CD8-positive, alpha-beta memory T cell (primary cell): ENCODE data around the gene PILRA. TPM values are rescaled to one million over a fixed set of nuclear protein-coding genes. Genes with fewer than 3 reads are reported as not detected.
"Not testable (repeated sequence)": the region's sequence is repeated elsewhere in the genome, so short reads cannot be mapped to it uniquely, and the experiment has no call there.

Experiments used
- CTCF ChIA-PET: fragments of 350-600 bp; sonication (Branson Sonifier 250); formaldehyde crosslinking; loops from one replicate; lab custom pipeline; 2021; ENCODE audit warnings: antibody characterized with exemption; lab: Charles Lee
- POLR2A ChIA-PET: fragments of 350-600 bp; sonication (Branson Sonifier 250); formaldehyde crosslinking; loops from one replicate; lab custom pipeline; 2021; ENCODE audit warnings: antibody characterized with exemption; lab: Charles Lee
- DNase-seq, 5 donors: peaks; one replicate each; pipeline versions ENCODE4 v3.0.0 to v3.0.0-alpha.2; 2020 to 2022; ENCODE audit warnings: mixed read lengths in 1 of 5
- H3K27ac ChIP-seq: one replicate; pipeline ENCODE4 v1.7.0; 2013; ENCODE audit warnings: low read depth, mild to moderate bottlenecking, low read length, moderate library complexity
- H3K27me3 ChIP-seq: 2 replicates; pipeline ENCODE4 v1.7.0; 2013; ENCODE audit warnings: low read length, mild to moderate bottlenecking; ENCODE audit not compliant: insufficient read depth, poor library complexity, severe bottlenecking
- H3K36me3 ChIP-seq: 2 replicates; pipeline ENCODE4 v1.7.0; 2013; ENCODE audit warnings: mild to moderate bottlenecking, low read length, moderate library complexity; ENCODE audit not compliant: insufficient read depth
- H3K4me1 ChIP-seq: 2 replicates; pipeline ENCODE4 v1.7.0; 2013; ENCODE audit warnings: mild to moderate bottlenecking, low read length, moderate library complexity; ENCODE audit not compliant: insufficient read depth
- H3K4me3 ChIP-seq: 2 replicates; pipeline ENCODE4 v1.7.0; 2013; ENCODE audit warnings: mild to moderate bottlenecking, low read length
- H3K9me3 ChIP-seq: 2 replicates; pipeline ENCODE4 v1.7.0; 2013; ENCODE audit warnings: mild to moderate bottlenecking, low read length
- H3K27ac Mint-ChIP-seq, 8 donors: one replicate each; pipeline ENCODE4 v1.8.0; 2020 to 2021; ENCODE audit warnings: mixed read lengths in 8 of 8, mild to moderate bottlenecking in 6 of 8, inconsistent platforms in 3 of 8, moderate library complexity in 3 of 8
- H3K27me3 Mint-ChIP-seq, 2 donors: one replicate each; pipeline ENCODE4 v1.8.0; 2020 to 2021; ENCODE audit warnings: mixed read lengths in 2 of 2, mild to moderate bottlenecking in 1 of 2, moderate library complexity in 1 of 2
- H3K36me3 Mint-ChIP-seq, 3 donors: one replicate each; pipeline ENCODE4 v1.8.0; 2020 to 2021; ENCODE audit warnings: mixed read lengths in 3 of 3, inconsistent platforms in 1 of 3, mild to moderate bottlenecking in 1 of 3
- H3K4me1 Mint-ChIP-seq, 3 donors: one replicate each; pipeline ENCODE4 v1.8.0; 2020 to 2021; ENCODE audit warnings: mixed read lengths in 3 of 3, inconsistent platforms in 1 of 3, mild to moderate bottlenecking in 1 of 3
- H3K4me3 Mint-ChIP-seq, 7 donors: one replicate each; pipeline ENCODE4 v1.8.0; 2020 to 2021; ENCODE audit warnings: mixed read lengths in 7 of 7, mild to moderate bottlenecking in 6 of 7, moderate library complexity in 4 of 7, inconsistent platforms in 2 of 7
- H3K9me3 Mint-ChIP-seq, 5 donors: one replicate each; pipeline ENCODE4 v1.8.0; 2020 to 2022; ENCODE audit warnings: mixed read lengths in 5 of 5, mild to moderate bottlenecking in 3 of 5, moderate library complexity in 2 of 5, inconsistent platforms in 1 of 5
- polyA plus RNA-seq: library from polyadenylated mRNA; unstranded; fragments of 300-500 nt; fragmentation: Illumina TruSeq; gene quantifications from one replicate; pipeline ENCODE4 v1.2.3, GENCODE V29; 2021
- total RNA-seq, 2 experiments: library from RNA; stranded (reverse); gene quantifications; one replicate each; pipeline ENCODE4 v1.2.3, GENCODE V29; 2021

The PILRA gene
- 1 to 10 TPM in 1 of 2 experiments, under 1 TPM in 1; 0.84 to 1.9 TPM for total RNA-seq
- 0.37 TPM for polyA plus RNA-seq

DNA sequence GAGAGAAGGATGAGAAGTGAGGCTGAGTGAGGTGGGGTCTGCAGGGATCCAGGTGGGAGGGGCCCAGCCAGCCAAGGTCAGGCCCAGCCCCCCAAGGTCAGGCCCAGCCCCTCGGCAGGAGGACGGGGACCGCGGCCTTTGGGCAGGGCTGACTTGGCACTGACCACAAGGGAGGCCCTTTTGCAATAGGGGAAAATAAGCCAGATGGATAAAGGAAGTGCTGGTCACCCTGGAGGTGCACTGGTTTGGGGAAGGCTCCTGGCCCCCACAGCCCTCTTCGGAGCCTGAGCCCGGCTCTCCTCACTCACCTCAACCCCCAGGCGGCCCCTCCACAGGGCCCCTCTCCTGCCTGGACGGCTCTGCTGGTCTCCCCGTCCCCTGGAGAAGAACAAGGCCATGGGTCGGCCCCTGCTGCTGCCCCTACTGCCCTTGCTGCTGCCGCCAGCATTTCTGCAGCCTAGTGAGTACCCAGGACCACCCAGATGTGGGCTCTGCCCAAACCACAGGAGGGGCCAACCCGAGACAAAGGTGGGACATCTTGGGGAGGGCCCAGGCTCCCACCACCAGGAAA, at the start of gene PILRA:
Gene PILRA (plus strand): TSS at position 227 of the 571 bp plus-strand sequence. CDS start 170 bp downstream, at position 397.
- peaks cover 8% of the 10 kb centered on the region for H3K4me1 ChIP-seq
- no peaks in the 10 kb centered on the region for H3K9me3 Mint-ChIP-seq

DNA sequence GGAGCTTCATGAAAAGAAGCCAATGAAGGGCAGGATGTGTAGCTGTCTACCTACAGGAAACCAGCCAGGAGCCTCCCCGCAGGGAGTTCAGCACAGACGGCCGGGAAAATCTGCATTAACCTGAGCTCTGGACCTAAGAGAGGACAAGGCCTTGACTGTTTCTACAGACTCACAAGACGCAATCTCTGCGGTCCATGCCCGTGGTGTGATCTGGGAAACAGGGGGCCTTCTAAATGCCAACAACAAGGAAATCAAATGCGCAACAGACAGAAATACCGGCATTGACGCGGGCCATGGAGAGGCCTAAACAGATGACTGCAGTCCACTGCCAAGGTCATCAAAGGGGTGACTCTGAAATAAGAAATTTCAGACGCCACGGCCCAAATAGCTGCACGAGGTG, 49.1 kb upstream of the PILRA start:
- H3K27ac ChIP-seq, H3K9me3 ChIP-seq, H3K36me3 ChIP-seq, H3K4me3 ChIP-seq, H3K27me3 Mint-ChIP-seq, H3K4me3 Mint-ChIP-seq, POLR2A ChIA-PET, H3K4me1 Mint-ChIP-seq, DNase-seq, H3K27me3 ChIP-seq, H3K4me1 ChIP-seq, H3K27ac Mint-ChIP-seq, H3K9me3 Mint-ChIP-seq, CTCF ChIA-PET: not testable (repeated sequence)
- H3K36me3 Mint-ChIP-seq, result peaks cover 0 to 49% (median 9%) of the 10 kb centered on the region in 3 donors

More for the DNA sequence above, at the start of gene PILRA:
- Mint-ChIP-seq H3K27me3 (no peaks in the 10 kb centered on the region), H3K36me3 (peaks cover 0 to 8% (median 2%) of the 10 kb centered on the region in 3 donors), H3K4me1 (peaks cover 18 to 39% (median 19%) of the 10 kb centered on the region in 3 donors), H3K27ac (peak within 1 kb of the TSS in 7 of 8 donors; percentile 63 to 91 (median 74)), H3K4me3 (peak within 1 kb of the TSS in 1 of 7 donors; percentile 3)
- POLR2A ChIA-PET, result no interaction called here
- DNase-seq, result no peak
- no peak within 1 kb of the TSS for H3K27ac ChIP-seq
- no peaks in the 10 kb centered on the region for H3K36me3 ChIP-seq
- CTCF ChIA-PET, result no interaction called here
- no peak within 1 kb of the TSS for H3K4me3 ChIP-seq
- no peaks in the 10 kb centered on the region for H3K27me3 ChIP-seq
- H3K9me3 ChIP-seq, result no peaks in the 10 kb centered on the region

DNA sequence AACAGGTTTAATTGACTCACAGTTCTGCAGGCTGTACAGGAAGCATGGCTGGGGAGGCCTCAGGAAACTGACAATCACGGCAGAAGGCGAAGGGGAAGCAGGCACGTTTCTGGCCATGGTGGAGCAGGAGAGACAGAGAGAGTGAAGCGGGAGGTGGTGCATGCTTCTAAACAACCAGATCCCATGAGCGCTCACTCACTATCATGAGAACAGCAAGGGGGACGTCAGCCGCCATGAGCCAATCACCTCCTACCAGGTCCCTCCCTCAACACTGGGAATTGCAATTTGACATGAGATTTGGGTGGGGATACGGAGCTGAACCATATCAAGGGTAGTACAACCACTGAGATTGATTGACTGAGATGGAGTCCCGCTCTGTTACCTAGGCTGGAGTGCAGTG, 47.6 kb upstream of the PILRA start:
- H3K4me1 Mint-ChIP-seq, H3K4me3 Mint-ChIP-seq, CTCF ChIA-PET, H3K27me3 ChIP-seq, H3K4me1 ChIP-seq, H3K9me3 ChIP-seq, H3K9me3 Mint-ChIP-seq, POLR2A ChIA-PET, H3K27ac ChIP-seq, H3K27me3 Mint-ChIP-seq, DNase-seq, H3K36me3 ChIP-seq, H3K4me3 ChIP-seq: not testable (repeated sequence)
- peaks cover 0 to 46% (median 9%) of the 10 kb centered on the region in 3 donors for H3K36me3 Mint-ChIP-seq
- peak overlapping the region in 2 of 8 donors; percentile 36 to 43 for H3K27ac Mint-ChIP-seq

DNA sequence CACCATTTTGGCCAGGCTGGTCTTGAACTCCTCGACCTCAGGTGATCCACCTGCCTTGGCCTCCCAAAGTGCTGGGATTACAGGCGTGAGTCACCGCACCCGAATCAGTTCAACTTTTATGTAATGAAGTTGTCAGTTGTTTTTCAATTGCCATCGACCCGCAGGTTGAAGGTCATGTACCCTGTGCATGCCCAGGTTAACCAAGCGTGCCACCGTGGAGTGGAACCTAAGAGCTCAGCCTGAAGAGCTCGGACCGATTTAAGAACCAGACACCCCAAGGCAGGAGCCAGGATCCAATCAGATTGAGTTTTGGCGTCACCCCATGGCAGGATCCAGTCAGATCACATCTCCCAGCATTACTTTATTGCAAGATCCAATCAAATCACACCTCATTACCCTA, 46.4 kb upstream of the PILRA start:
- H3K27me3 Mint-ChIP-seq, CTCF ChIA-PET, H3K9me3 Mint-ChIP-seq, H3K36me3 ChIP-seq, H3K27ac ChIP-seq, H3K4me3 Mint-ChIP-seq, H3K27ac Mint-ChIP-seq, H3K9me3 ChIP-seq, H3K4me1 ChIP-seq, DNase-seq, H3K27me3 ChIP-seq, H3K4me1 Mint-ChIP-seq, H3K4me3 ChIP-seq: not testable (repeated sequence)
- H3K36me3 Mint-ChIP-seq, result peaks cover 0 to 45% (median 9%) of the 10 kb centered on the region in 3 donors
- POLR2A ChIA-PET, result interaction anchor here (0.6 kb wide), 2 partner anchors 10 to 281 kb away, joined by 3 to 4 read pairs; no protein-coding TSS in a partner anchor

- Histone ChIP-seq H3K4me3 (peak overlapping the region; percentile 71), H3K4me1 (peaks cover 11% of the 10 kb centered on the region), H3K27ac (peak overlapping the region; percentile 89)
- Mint-ChIP-seq H3K4me1 (peaks cover 14 to 31% (median 22%) of the 10 kb centered on the region in 3 donors), H3K36me3 (peaks cover 0 to 30% (median 4%) of the 10 kb centered on the region in 3 donors), H3K4me3 (peak overlapping the region; percentile 89 to 98 (median 95)), H3K27ac (peak overlapping the region; percentile 91 to 99 (median 98))
- POLR2A ChIA-PET, result interaction anchor here (1.4 kb wide), 1 partner anchor 93 kb away, joined by 4 read pairs; the partner anchor contains the start of gene ZCWPW1
- not testable (repeated sequence) for H3K36me3 ChIP-seq, H3K27me3 Mint-ChIP-seq, H3K9me3 Mint-ChIP-seq, H3K9me3 ChIP-seq, H3K27me3 ChIP-seq
- CTCF ChIA-PET, result interaction anchor here (1.3 kb wide), 1 partner anchor 9 kb away, joined by 4 read pairs; no protein-coding TSS in a partner anchor
- peak; percentile 82 to 92 (median 87) for DNase-seq
Measured at GRCh38 chr7:100335566-100336466, 37.5 kb upstream of the PILRA start.

- peak overlapping the region in 5 of 8 donors; percentile 32 to 85 (median 46) for H3K27ac Mint-ChIP-seq
- H3K9me3 ChIP-seq, H3K27me3 ChIP-seq, H3K9me3 Mint-ChIP-seq, H3K27me3 Mint-ChIP-seq, POLR2A ChIA-PET, DNase-seq, H3K27ac ChIP-seq, H3K4me3 ChIP-seq, CTCF ChIA-PET, H3K36me3 ChIP-seq: not testable (repeated sequence)
- peaks cover 0 to 46% (median 8%) of the 10 kb centered on the region in 3 donors for H3K36me3 Mint-ChIP-seq
- peak overlapping the region in 4 of 7 donors; percentile 19 to 68 (median 56) for H3K4me3 Mint-ChIP-seq
- H3K4me1 Mint-ChIP-seq, result peaks cover 19 to 38% (median 21%) of the 10 kb centered on the region in 3 donors
- H3K4me1 ChIP-seq, result peaks cover 11% of the 10 kb centered on the region
Measured at GRCh38 chr7:100338083-100338696, 35.1 kb upstream of the PILRA start.

- H3K36me3 ChIP-seq, CTCF ChIA-PET, H3K27ac ChIP-seq, H3K9me3 ChIP-seq, POLR2A ChIA-PET, H3K9me3 Mint-ChIP-seq, H3K27me3 ChIP-seq, H3K4me3 Mint-ChIP-seq, DNase-seq, H3K4me3 ChIP-seq, H3K27me3 Mint-ChIP-seq: not testable (repeated sequence)
- Mint-ChIP-seq H3K27ac (peak overlapping the region in 6 of 8 donors; percentile 17 to 89 (median 49)), H3K4me1 (peaks cover 24 to 44% (median 25%) of the 10 kb centered on the region in 3 donors), H3K36me3 (peaks cover 0 to 53% (median 10%) of the 10 kb centered on the region in 3 donors)
- peaks cover 16% of the 10 kb centered on the region for H3K4me1 ChIP-seq
Measured at GRCh38 chr7:100341286-100341685, 32.0 kb upstream of the PILRA start.
